Nephron (organoid): ENCODE data around the gene ERG28.

Source experiments
- H3K27ac Mint-ChIP-seq, 3 experiments: 2 replicates each; pipeline ENCODE4 v1.8.0; 2020; ENCODE audit warnings: mixed read lengths in 3 of 3, mild to moderate bottlenecking in 2 of 3, moderate library complexity in 1 of 3
- H3K27me3 Mint-ChIP-seq: 2 replicates; pipeline ENCODE4 v1.8.0; 2021; ENCODE audit warnings: low read depth, mild to moderate bottlenecking, moderate library complexity, mixed read lengths
- H3K36me3 Mint-ChIP-seq: 2 replicates; pipeline ENCODE4 v1.8.0; 2020; ENCODE audit warnings: low read depth, mixed read lengths
- H3K4me1 Mint-ChIP-seq: 2 replicates; pipeline ENCODE4 v1.8.0; 2020; ENCODE audit warnings: mixed read lengths
- H3K4me3 Mint-ChIP-seq, 3 experiments: 2 replicates each; pipeline ENCODE4 v1.8.0; 2020; ENCODE audit warnings: mild to moderate bottlenecking in 3 of 3, mixed read lengths in 3 of 3, moderate library complexity in 2 of 3
- H3K9me3 Mint-ChIP-seq: 2 replicates; pipeline ENCODE4 v1.8.0; 2020; ENCODE audit warnings: mixed read lengths
- TF ChIP-seq, protein P1 (sequence below), 3 experiments: fragments of 200-600 bp; sonication (generic); IDR thresholded peaks; one replicate each; pipeline ENCODE4 v1.5.0; 2021; ENCODE audit warnings: antibody characterized with exemption in 3 of 3; ENCODE audit not compliant: unreplicated experiment in 3 of 3

Gene ERG28

DNA sequence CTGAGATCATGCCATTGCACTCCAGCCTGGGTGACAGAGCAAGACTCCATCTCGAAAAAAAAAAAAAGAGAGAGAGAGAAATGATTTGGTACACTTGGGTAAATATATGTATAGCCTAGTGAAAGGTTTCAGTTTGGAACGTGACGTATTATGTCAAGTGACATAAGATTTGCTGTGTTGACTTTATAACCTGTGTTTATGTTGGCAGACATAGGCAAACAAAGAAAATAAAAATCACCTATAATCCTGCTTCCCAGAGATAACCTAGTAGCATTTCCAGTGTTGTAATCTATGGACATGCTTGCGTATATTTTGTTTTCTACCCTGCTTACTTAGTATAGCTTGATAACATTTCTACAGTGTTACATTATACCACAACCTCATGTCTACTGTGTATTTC is 16.7 kb downstream of the ERG28 start:
- TF ChIP-seq, protein P1, sequence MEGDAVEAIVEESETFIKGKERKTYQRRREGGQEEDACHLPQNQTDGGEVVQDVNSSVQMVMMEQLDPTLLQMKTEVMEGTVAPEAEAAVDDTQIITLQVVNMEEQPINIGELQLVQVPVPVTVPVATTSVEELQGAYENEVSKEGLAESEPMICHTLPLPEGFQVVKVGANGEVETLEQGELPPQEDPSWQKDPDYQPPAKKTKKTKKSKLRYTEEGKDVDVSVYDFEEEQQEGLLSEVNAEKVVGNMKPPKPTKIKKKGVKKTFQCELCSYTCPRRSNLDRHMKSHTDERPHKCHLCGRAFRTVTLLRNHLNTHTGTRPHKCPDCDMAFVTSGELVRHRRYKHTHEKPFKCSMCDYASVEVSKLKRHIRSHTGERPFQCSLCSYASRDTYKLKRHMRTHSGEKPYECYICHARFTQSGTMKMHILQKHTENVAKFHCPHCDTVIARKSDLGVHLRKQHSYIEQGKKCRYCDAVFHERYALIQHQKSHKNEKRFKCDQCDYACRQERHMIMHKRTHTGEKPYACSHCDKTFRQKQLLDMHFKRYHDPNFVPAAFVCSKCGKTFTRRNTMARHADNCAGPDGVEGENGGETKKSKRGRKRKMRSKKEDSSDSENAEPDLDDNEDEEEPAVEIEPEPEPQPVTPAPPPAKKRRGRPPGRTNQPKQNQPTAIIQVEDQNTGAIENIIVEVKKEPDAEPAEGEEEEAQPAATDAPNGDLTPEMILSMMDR (IDR thresholded peaks at IDR 0.05; ENCODE audit: unreplicated experiment in 3 of 3), result no peak
- H3K36me3 Mint-ChIP-seq, result peaks cover 16% of the 10 kb centered on the region
- H3K4me1 Mint-ChIP-seq, result peaks cover 33% of the 10 kb centered on the region
- no peaks in the 10 kb centered on the region for H3K27me3 Mint-ChIP-seq
- H3K9me3 Mint-ChIP-seq, result no peaks in the 10 kb centered on the region
- H3K4me3 Mint-ChIP-seq, result no peak overlapping the region
- H3K27ac Mint-ChIP-seq, result no peak overlapping the region

DNA sequence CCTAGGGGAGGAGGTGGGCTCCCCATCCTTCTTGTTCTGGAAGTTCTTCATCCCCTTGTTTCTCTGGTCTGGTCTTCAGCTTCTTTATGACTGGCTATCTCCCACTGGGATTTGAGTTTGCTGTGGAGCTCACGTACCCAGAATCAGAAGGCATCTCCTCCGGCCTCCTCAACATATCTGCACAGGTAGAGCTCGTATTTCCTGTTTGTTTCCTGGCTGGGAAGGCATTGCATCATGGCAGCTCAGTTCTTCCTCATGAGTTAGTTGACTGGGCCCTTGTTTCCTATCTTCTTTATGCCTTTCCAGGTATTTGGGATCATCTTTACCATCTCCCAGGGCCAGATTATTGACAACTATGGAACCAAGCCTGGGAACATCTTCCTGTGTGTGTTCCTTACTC is 19.8 kb downstream of the ERG28 start:
- Mint-ChIP-seq H3K4me3 (no peak overlapping the region), H3K27me3 (peaks cover 5% of the 10 kb centered on the region), H3K36me3 (peaks cover 9% of the 10 kb centered on the region), H3K4me1 (peaks cover 19% of the 10 kb centered on the region), H3K27ac (no peak overlapping the region), H3K9me3 (no peaks in the 10 kb centered on the region)
- TF ChIP-seq, protein P1 (IDR thresholded peaks at IDR 0.05; ENCODE audit: unreplicated experiment in 3 of 3), result no peak

- Mint-ChIP-seq H3K4me1 (peaks cover 14% of the 10 kb centered on the region), H3K27me3 (peaks cover 9% of the 10 kb centered on the region), H3K27ac (no peak overlapping the region), H3K9me3 (no peaks in the 10 kb centered on the region), H3K36me3 (peaks cover 2% of the 10 kb centered on the region), H3K4me3 (no peak overlapping the region)
- TF ChIP-seq, protein P1 (IDR thresholded peaks at IDR 0.05; ENCODE audit: unreplicated experiment in 3 of 3), result no peak
These were observed 24.5 kb downstream of the ERG28 start for GRCh38 chr14:75636100-75636692.

DNA sequence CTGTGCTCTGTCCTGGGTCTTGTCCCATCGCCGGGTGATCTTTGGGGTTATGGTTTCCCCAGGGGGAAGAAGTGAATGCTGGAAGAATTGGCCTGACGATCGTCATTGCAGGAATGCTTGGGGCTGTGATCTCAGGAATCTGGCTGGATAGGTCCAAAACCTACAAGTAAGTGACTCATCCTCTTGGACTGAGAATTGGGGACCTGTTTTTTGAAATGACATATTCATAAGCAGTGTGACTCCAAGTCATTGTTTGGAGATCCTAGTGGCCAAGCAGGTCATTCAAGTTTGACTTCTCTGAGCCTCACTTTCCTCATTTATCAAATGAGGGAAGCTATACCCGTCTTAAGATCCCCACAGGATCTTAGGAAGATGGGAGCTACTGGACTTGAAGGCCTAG is 25.8 kb downstream of the ERG28 start:
- Mint-ChIP-seq H3K9me3 (no peaks in the 10 kb centered on the region), H3K4me1 (peaks cover 20% of the 10 kb centered on the region), H3K4me3 (no peak overlapping the region), H3K27me3 (peaks cover 9% of the 10 kb centered on the region), H3K36me3 (no peaks in the 10 kb centered on the region), H3K27ac (no peak overlapping the region)
- TF ChIP-seq, protein P1 (IDR thresholded peaks at IDR 0.05; ENCODE audit: unreplicated experiment in 3 of 3), result no peak

DNA sequence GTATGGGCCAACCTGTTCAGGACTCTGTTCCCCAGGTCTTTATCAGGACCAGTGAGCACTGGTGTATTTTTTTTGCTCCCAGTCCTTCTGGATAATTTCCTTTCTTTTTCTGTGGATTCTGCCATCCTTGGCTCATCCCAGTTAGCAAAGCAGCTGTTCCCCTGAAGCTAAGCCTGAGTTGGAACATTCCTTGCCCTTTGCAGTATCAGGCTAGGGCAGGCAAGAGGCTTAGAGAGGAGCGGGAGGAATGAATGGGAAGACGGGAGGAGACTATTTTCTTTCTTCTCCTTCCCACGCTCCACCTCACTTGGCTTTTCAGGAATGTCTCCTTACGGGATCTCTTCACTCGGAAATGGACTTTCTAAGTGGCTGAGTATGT is 29.2 kb downstream of the ERG28 start:
- Mint-ChIP-seq H3K36me3 (no peaks in the 10 kb centered on the region), H3K27me3 (peaks cover 8% of the 10 kb centered on the region), H3K9me3 (no peaks in the 10 kb centered on the region), H3K27ac (peak overlapping the region; percentile 53 to 91 (median 85)), H3K4me3 (no peak overlapping the region), H3K4me1 (peaks cover 16% of the 10 kb centered on the region)
- TF ChIP-seq, protein P1 (IDR thresholded peaks at IDR 0.05; ENCODE audit: unreplicated experiment in 3 of 3), result no peak

GRCh38 chr14:75630695-75631452 is 29.8 kb downstream of the ERG28 start:
- no peak overlapping the region for H3K4me3 Mint-ChIP-seq
- no peaks in the 10 kb centered on the region for H3K36me3 Mint-ChIP-seq
- H3K27ac Mint-ChIP-seq, result peak overlapping the region; percentile 53 to 91 (median 85)
- peaks cover 8% of the 10 kb centered on the region for H3K27me3 Mint-ChIP-seq
- no peaks in the 10 kb centered on the region for H3K9me3 Mint-ChIP-seq
- peaks cover 14% of the 10 kb centered on the region for H3K4me1 Mint-ChIP-seq
- TF ChIP-seq, protein P1 (IDR thresholded peaks at IDR 0.05; ENCODE audit: unreplicated experiment in 3 of 3), result no peak
